Forelimb muscle (tissue), 1 donor: ENCODE measurements around the gene CDCP2. TPM values are rescaled to one million over a fixed set of nuclear protein-coding genes. Genes with fewer than 3 reads are reported as not detected.

Source experiments
- DNase-seq: peaks from one replicate; pipeline ENCODE4 v3.0.0-alpha.2; 2013; ENCODE audit warnings: low read depth
- polyA plus RNA-seq: library from polyadenylated mRNA; unstranded; fragments of 120-200 nt; gene quantifications from one replicate; pipeline ENCODE4 v1.2.1, GENCODE V29; 2013; ENCODE audit not compliant: insufficient read length

The CDCP2 gene
- polyA plus RNA-seq, 1 donor, result 0.08 TPM

GRCh38 chr1:54137534-54138061, 15.2 kb downstream of the CDCP2 start:
- no peak for DNase-seq

- DNase-seq, result no peak
Measured at GRCh38 chr1:54136963-54137533, 15.8 kb downstream of the CDCP2 start.

DNA sequence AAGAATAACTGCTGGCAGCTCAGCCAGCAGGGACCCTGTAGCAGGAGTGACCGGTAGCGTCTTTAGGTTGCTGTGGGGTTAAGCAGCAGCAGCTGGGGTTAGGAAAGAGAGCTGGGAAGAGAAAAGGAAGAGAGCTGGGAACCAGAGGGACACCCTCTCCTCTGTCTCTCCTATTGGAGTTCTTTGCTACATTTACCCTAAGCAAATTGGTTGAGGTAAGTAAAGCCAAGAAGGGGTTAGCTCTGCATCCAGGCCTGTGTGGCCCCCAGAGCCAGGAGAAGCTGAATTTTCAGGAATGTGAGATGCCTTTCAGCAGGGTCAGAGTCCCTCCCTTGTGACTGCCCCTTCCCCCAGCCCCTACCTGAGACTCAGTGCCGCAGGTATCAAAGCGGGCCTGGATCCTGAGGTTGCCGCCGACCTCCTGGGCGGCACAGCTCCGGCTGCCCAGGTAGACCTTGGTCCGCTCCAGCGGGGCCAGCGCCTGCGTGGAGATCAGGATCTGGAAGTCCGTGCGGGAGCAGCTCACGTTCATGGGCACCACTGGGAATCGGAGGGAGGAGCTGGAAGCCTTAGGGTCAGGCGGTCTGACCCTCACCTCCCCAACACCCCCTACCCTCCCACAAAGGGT, 16.4 kb downstream of the CDCP2 start:
- DNase-seq, result no peak

DNA sequence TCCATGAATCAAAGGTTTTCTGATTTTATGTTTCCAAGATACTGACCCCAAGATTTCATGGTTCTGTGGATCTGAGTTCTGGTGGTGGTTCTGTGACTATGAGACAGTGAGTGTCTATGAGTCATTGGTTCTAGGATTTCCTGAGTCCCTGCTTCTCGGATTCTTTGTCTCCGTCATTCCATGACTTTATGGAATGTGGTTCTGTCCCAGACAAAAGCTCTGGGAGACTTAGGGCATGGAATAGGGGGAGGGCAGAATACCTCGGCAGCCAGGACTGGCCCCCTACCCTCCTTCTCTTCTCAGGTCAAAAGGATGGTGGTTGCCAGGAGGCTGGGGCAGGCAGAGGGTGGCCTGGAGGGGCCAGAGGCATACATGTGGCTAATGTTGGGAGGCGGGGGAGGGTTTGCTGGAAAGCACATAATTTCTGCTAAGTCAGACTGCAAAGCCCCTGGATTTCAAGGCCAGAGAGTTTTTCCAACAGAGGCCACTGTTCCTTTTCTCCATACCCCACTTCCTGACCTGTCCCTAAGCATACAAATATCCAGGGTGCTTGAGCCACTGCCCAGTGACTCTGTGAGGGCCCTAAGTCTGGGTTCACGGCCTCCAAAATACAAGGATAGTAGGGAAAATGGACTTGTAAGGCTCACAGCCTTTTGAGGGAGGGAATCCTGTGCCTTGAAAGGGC, 17.2 kb downstream of the CDCP2 start:
- DNase-seq, result no peak

DNA sequence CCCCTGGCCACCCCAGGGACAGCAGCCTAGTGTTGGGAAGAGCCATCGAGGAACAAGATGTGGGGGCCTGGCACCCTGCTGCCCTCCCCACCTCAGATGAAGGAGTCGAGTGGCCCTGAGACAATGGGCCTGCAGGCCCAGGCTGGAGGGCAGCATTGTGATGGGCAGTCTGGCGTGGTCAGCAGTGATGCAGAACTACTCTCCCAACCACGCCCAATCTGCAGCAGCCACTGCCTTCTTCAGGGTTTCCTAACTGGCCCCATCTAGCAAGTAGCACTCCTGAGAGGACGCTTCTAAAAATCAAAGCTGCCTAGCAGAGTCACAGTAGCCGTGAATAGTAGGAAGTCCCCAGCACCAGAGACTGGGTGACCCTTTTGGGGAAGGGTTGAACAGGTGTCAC, 18.5 kb downstream of the CDCP2 start:
- DNase-seq, result no peak

GRCh38 chr1:54132495-54132894, 20.3 kb downstream of the CDCP2 start:
- DNase-seq, result no peak

DNA sequence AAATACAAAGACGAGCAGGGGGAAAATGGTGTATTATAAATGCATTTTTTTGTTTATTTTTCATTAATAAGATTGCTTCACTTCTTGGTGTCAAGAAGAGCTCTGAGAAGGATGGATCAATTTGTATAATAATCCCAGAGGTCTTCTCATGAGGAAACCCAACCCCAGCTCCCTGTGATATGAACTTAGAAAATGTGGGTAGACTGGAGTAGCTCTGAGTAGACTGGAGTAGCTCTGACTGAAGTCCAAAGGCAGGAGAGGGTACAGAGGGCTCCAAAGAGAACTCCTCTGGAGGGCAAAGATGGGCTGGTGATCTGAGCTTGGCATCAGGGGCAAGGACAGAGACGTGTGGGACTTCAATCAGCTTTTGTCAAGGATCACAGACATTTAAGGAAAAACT, 21.4 kb downstream of the CDCP2 start:
- no peak for DNase-seq

DNA sequence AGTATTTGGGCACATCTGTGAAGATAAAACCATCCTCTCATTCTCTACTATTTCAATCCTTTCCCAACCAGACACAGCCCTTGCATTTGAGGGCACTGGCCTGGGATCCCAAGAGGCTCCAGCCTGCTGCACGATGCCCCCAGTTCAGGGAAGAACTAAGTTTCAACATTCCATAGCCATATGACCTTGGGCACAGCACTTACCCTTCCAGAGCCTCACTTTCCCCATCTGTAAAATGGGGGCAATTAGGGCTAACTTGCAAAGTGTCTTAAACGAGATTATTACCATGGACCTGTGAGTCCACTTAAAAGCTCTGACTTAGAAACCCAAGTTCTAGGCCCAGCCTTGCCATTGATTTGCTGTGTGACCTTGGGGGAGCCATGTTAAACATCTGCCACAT, 22.9 kb downstream of the CDCP2 start:
- DNase-seq, result no peak

DNA sequence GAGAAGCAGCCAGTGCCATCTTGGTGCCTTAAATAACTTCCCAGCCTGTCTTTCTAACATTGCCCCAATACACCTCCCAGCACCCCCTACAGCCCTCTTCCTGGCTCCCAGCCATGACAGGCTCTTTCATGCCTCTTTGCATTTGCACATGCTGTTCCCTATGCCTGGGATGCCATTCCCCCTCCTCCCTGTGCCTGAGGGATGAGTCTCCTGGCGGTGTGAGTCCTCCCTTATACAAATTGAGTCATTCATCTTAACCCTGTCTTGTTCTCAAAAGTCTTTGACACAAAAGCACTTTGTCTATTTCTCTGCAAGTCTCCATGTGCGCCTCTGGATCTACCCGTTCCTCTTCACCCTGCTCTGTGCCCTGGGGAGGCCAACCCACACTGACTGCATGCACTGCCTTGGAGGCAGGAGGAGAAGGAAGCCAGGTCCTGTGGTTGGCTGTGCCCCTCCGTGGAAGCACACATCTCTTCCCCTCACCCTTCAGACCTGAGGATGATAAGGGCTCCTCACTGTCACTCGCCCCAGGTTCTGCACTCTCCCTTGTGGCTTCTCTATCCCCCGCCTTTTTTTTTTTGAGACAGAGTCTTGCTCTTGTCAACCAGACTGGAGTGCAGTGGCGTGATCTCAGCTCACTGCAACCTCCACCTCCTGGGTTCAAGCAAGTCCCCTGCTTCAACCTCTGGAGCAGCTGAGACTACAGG, 25.1 kb downstream of the CDCP2 start:
- no peak for DNase-seq

GRCh38 chr1:54126271-54126815, 26.5 kb downstream of the CDCP2 start:
- DNase-seq, result peak; percentile 17

DNA sequence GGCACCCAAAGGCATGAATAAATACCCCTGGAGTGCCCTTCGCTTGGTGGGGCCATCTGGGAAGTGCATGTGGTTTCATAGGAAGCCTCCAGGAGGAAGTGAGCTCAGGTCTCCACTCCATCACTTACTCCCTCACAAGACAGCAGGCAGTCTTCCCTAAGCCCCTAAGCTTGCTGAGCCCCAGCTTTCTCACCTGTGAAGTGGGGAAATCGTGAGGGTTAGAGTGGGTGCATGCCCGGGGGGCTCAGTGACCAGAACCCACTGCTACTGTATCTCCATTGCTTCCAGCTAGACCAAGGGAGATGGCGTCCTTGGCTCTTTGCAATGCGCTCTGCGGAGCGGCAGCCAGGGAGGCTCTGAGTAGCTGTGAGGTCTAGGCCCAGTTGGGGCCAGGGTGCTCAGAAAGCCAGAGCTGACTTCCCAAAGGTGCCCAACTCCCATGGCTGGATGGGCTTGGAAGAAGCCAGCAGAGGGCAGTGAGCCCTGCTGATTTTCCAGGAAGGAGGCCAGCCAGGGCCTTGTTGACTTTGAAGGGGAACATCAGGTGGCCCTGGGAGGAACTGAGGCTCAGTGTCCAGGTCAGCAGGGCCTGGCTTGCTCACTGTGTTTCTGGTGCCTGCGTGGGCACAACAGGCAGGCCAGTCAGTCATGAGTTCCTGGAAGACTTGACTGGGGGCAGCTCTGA, 27.3 kb downstream of the CDCP2 start:
- no peak for DNase-seq

GRCh38 chr1:54124906-54125305, 27.9 kb downstream of the CDCP2 start:
- DNase-seq, result no peak

DNA sequence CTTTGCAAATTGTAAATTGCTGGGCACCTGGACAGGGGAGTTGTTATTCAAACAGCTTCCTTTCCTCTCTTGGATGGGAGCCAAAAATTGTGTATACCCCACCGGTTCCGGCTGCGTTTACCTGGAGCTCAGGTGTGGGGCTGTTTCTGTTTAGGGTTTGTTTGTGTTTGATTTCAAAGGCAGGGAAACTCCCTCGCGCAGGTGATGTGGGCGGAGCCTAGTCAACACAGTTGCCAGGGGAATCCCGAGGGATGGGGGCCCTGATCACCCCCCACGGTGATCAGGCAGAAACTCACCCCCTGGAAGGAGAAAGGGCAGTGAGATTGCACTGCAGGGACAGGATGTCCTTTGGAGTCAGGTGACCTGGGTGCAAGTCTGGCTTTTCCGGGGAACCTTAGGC, 28.3 kb downstream of the CDCP2 start:
- DNase-seq, result no peak

- DNase-seq, result no peak
Measured at GRCh38 chr1:54122992-54123391, 29.8 kb downstream of the CDCP2 start.

GRCh38 chr1:54122135-54122751, 30.6 kb downstream of the CDCP2 start:
- DNase-seq, result no peak

DNA sequence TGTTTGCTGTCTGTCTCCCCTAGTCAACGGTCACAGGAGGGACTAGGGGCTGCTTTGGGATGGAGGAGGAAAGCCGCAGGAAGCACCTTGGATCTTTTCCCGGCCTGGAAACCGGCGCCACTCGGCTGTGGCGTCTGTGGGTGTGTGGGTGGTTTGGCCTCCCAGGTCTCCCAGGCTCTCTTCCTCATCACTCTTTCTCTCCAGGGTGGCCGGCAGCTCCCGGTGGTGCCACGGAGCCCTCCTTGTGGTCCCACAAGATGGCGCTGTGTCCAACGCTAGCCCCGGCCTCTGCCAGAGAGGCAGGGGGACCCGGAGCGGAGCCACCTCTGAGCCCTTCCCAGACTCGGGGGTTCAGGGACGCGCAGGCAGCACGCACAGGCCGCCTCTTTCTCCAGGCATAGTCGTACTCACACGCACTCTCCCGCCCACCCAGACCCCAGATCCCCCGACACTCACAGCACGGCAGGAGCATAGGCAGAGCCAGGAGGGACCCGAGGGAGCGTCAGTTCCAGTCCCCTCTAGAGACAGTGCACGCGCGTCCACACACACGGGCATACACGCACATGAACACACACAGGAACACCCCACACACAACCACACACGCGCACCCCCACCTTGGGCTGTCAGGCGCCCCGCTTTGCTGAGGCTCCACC, 31.2 kb downstream of the CDCP2 start:
- peak; percentile 22 for DNase-seq

GRCh38 chr1:54120698-54121481, 31.9 kb downstream of the CDCP2 start:
- DNase-seq, result no peak

GRCh38 chr1:54120018-54120697, 32.6 kb downstream of the CDCP2 start:
- DNase-seq, result no peak

GRCh38 chr1:54118704-54119103, 34.1 kb downstream of the CDCP2 start:
- no peak for DNase-seq
